ENCODE data around the gene THG1L.

Gene THG1L

DNA sequence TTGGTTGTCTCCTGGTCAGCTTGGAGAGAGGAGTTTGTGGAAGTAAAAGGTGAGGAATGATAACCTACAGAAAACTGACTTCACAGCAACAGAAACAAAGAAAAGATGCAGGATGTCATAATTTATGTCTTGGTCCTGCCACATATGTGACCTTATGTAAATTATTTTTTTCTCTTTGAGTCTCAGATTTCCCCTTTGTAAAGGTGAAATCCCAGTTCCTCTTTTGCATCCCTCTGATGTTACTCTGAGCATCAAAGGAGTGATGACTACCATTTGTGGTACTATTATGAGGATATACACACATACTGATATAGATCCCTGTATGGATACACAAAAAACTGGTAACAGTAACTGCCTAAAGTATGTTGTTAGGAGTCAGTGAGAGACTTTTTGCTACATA lies 1.4 kb upstream of the THG1L start:
- no peak for DNase-seq

- DNase-seq = no peak
Measured at GRCh38 chr5:157730900-157731271, 334 bp upstream of the THG1L start.

DNA sequence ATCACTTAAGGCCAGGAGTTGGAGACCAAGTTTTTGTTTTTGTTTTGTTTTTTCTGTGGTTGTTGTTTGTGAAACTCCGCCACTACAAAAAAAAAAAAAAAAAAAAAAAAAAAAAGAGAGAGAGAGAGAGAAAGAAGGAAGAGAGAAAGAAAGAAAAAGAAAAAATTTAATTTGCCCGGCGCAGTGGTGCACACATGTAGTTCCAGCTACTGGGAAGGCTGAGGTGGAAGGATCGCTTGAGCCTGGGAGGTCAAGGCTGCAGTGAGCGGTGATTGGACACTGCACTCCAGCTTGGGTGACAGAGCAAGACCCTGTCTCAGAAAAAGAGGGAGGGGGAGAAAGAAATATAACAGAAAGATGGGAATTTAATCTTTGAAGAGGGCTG lies 902 bp downstream of the THG1L start:
- no peak for DNase-seq

DNA sequence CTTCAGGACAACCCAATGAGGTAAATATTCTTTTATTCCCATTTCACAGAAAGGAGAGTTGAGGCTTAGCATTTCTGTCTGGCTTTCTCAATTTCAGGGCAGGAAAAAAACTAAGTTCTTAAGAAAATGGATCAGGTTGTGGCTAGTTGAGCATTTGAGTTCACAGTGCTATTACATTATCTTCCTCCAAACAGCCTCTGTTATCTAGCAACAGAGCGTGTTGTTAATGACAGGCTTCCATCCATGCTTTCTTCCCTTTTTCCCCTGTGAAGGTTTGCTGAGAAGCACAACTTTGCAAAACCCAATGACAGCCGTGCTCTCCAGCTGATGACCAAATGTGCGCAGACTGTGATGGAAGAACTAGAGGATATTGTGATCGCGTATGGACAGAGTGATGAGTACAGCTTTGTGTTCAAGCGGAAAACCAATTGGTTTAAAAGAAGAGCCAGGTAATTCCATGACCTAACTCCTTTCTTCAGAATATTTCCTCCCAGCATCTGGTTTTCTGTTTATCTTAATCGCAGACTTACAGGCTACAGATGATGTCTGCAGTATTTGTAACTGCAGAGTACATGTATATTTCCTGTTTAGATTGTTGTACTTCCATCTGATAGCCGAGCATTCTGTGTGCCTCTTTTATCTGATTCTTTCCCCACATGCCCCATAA lies 1.5 kb downstream of the THG1L start:
- DNase-seq = no peak

DNA sequence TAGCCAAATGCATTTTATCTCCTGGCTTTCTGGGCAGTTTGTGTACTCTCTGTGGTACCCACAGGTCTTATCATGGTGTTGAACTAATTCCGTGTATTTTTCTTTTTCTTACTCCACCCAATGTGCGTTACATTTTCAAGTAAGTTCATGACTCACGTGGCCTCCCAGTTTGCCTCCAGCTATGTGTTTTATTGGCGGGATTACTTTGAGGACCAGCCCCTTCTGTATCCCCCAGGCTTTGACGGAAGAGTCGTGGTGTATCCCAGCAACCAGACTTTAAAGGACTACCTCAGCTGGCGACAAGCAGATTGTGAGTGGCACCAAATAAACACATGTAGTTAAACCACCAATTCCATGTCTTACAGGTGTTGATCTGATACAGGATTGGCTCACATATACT lies 3.2 kb downstream of the THG1L start:
- DNase-seq = no peak

GRCh38 chr5:157735991-157736390 lies 4.8 kb downstream of the THG1L start:
- no peak for DNase-seq

GRCh38 chr5:157739388-157740228 lies 8.4 kb downstream of the THG1L start:
- DNase-seq = no peak

DNA sequence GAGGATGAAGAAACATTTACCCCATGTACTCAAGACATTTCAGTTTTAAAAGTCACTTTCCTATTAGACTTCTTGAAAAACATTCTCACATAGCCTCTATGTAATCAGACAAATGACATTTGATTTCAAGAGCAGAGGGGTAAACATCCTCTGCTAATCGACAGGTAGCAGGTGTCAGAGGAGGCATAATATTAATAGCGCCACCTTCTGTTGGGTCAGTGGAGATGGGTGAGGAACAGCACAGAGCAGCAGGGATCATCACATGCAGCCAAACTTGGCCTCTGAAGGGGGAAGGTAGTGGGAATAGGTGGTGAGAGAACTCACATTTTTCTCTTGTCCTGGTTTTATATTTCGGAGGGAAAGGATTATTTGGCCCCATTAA lies 9.0 kb downstream of the THG1L start:
- no peak for DNase-seq

DNA sequence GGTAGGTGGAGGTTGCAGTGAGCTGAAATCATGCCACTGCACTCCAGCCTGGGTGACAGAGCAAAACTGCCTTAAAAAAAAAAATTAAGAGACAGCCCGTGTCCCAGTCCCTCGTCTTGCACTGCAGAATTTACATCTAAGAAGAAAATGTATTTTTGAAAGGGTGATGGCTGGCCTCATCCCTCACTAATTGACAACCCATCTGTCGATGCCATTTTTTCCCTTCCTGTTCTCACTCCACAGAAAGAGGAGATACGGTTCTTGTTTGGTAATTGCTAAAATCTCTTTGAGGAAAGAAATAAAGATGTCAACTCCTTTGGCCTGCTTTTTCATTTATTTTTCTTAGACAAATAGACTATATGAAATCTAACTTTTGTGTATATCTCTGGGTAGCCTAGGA lies 9.9 kb downstream of the THG1L start:
- DNase-seq = no peak

DNA sequence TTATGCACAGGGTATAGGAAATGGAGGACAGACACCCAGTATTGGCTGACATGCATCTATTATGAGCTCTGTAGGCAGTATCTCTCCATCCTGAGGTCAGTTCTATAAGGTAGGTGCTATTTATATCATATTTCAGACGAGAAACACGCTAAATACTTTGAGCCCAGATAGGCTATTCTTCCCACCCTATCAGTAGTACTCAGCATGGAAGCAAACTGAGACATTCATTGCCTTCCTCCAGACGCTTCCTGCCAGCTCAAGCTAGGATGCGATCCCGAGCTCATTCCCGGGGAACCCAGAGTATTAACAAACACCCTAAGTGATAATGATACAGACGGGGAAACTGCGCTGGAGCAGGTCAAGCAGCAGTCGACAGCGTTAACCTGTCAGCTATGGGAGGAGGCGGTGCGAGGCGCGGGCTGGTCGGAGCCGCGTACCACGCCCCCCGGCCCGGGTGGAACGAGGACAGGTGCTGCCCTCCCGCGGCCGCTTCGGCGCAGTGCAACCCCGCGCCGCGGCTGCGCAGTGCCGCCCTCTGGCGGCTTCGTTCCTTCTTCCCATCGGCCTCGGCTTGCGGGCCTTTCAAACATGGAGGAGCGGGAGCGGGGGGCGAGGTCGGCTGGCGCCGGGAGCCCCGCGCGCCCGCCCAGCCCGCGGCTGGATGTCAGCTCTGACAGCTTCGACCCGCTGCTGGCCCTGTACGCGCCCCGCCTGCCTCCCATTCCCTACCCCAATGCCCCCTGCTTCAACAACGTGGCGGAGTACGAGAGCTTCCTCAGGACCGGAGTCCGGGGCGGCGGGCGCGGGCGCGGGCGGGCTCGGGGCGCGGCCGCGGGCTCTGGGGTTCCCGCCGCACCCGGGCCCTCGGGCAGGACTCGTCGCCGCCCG lies 12.2 kb downstream of the THG1L start, which contains the start of gene LSM11:
Gene LSM11 (plus strand): TSS at position 550 of the 888 bp plus-strand sequence. CDS start 39 bp downstream, at position 589.
- DNase-seq = peak; percentile 88 to 91

DNA sequence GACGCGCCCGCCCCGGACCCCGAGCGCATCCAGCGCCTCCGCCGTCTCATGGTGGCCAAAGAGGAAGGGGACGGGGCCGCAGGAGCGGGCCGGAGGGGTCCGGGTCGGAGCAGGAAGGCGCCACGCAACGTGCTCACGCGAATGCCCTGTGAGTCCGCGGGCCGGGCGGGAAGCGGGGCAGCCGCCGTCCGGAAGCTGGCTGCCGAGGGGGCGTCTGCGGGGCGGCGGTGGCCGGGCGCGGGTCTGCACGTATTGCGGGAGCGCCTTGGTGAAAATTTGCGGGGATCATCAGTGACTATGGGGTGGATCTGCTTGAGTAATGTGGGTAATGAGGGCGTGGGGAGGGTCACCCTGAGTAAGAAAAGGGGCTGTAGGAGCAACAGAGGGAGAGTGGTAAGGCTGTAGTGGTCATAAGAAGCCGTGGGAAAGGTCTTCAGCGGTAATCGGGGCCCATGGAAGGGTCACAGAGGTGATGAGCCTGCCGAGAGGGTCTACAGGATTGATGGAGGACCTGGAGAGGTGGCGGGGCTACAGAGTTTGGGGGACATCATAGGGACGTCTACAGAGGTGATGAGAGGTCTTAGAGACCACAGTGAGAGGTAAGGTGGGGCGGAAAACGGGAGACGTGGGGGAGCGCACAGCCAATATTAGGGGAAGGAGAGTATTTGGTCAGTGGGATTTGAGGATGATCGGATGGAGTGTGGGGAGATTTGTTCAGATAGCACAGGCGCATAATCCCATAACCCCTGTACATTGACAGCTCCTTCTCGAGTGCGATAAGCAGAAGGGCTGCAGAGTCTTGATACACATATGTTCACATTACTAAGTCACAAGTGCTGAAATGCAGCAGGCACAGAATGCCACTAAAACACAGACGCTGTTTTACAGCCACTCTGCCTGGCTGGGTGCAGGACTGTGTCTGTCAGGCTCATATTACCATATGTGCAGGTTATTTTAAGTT lies 13.1 kb downstream of the THG1L start:
- DNase-seq = peak in 1 of 2 experiments; percentile 19

DNA sequence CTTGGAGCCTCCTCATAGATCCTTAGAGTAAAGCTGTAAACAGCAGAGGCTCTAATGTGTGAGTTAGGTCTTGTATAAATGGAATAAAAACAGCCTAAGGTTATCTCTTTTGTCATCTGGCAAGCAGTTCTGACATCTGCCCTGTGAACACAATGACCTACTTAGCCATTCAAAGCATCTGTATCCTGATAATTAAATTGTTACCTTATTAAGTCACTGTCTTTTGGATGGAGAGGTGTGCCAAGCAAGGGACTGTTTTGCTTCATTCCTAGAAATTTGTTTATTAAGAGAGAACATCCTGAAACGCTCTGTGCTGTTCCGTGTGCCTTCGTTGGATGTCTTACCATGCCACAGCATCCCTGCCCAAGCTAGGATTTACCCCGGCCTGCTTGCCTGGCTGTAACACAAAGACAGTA lies 13.8 kb downstream of the THG1L start:
- no peak for DNase-seq

GRCh38 chr5:157747173-157747740 lies 16.0 kb downstream of the THG1L start:
- DNase-seq = no peak

- no peak for DNase-seq
Measured at GRCh38 chr5:157747766-157748700, 16.8 kb downstream of the THG1L start.

DNA sequence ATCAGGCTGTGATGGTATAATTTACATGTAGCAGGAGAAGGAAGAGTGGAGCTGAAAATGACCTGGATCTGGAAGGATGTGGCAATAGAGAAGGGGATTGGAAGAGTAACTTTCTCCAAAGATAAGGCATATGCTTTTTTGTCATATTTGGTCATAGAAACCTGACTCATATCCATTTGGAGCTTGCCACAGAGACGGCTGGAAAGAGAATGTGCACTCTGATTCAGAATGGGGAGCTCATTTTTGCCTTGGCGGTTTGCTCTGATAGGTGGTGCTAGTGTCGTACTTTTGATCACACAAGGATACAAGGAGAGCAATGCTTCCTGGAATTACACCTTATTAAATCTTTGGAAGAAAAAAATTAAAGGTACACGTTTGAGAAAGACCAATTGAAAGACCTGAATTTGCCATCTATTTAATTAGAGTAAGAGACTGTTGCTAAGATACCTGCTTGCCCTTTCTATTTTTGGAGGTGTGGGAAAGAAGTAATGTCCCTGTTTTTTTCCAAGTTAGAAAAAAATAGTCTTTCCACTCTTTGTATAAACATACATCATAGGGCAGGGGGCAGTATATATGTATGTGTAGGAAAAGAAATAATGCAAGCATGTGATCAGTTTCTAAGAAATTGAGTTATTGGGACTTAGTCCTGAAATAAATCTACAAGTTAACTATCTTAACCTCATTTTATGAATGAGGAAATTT lies 17.7 kb downstream of the THG1L start:
- no peak for DNase-seq

DNA sequence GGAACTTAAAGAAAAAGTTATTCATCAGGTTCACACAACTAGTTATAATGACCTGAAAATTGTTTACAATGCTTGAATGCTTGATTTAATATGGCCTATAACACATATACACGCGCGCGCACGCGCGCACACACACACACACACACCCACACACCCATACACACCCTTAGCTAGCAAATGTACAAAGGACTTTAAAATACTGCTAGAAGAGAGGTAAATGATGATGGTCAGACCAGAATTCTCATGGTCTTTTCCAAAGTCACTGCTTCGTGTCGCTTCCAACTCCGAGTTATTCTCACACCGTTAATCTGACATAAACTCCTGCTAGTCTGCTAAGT lies 18.2 kb downstream of the THG1L start:
- DNase-seq = no peak

DNA sequence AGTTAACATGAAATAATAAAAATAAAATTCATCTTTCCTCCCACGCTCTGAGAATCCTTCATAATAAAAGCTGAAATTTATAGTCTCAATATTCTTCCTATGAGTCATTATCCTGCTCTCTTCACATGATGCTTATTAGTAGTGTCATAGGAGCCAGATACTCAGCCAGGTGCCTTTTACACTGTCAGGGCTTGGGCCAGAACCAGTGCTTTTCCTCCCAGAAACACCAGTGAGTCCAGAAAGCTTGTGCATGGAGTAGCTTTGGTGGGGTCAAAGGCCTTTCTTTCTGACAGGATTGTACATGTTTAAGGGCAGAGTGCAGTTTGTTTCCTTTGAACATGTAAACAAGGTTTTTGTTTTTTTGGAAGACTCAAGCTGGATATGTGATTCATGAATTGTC lies 19.1 kb downstream of the THG1L start:
- no peak for DNase-seq

DNA sequence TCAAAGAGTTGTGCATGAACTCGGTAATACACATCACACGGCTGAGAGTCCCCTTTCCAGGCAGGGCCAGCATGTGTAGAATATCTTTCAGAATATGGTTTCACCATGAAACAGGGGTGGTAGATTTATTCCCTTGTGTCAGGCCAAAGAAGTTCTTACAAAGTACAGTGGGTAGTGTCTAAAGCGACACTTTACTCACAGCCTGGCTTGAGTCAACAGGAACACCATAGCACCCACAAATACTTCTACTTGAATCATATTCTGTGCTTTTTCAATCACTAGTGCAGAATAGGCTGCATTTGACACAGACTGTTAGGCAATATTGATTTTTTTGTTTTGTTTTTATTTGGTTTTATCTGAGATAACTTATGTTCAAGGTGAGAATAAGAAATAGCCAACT lies 24.9 kb downstream of the THG1L start:
- no peak for DNase-seq

GRCh38 chr5:157758706-157759105 lies 27.5 kb downstream of the THG1L start:
- DNase-seq = no peak
